22Rv1 (cell line): ENCODE data around the gene ATAD3B.

ENCODE experiments used
- H3K27ac ChIP-seq: fragments of 450-650 bp; 2 replicates; pipeline ENCODE4 v1.5.1; 2017
- CTCF ChIP-seq: fragments of 450-650 bp; IDR thresholded peaks from 2 replicates; pipeline ENCODE4 v1.5.1; 2017; ENCODE audit warnings: mild to moderate bottlenecking
- ZFX ChIP-seq: fragments of 450-650 bp; IDR thresholded peaks from 2 replicates; pipeline ENCODE4 v1.6.1; 2017; ENCODE audit warnings: antibody characterized with exemption, borderline replicate concordance

The ATAD3B gene

GRCh38 chr1:1537626-1538250, 66.2 kb downstream of the ATAD3B start:
- TF ChIP-seq ZFX (no peak), CTCF (no peak)
- no peak overlapping the region for H3K27ac ChIP-seq

- H3K27ac ChIP-seq = no peak overlapping the region
- TF ChIP-seq CTCF (no peak), ZFX (no peak)
Measured at GRCh38 chr1:1538334-1538733, 66.8 kb downstream of the ATAD3B start.

- TF ChIP-seq CTCF = no peak
- no peak overlapping the region for H3K27ac ChIP-seq
Measured at GRCh38 chr1:1538989-1539309, 67.4 kb downstream of the ATAD3B start.

- H3K27ac ChIP-seq = no peak overlapping the region
- TF ChIP-seq CTCF = no peak
- TF ChIP-seq ZFX = no peak
Measured at GRCh38 chr1:1539310-1540089, 67.9 kb downstream of the ATAD3B start.

- no peak for TF ChIP-seq CTCF
- no peak for TF ChIP-seq ZFX
- H3K27ac ChIP-seq = 0 out of 2 replicates have a peak within 1 kb of the TSS, but pooled peaks have one; percentile 34
Measured at GRCh38 chr1:1540090-1540817, 68.7 kb downstream of the ATAD3B start, which contains the start of gene TMEM240. TMEM240 (minus strand) TSS chr1:1540624; CDS start chr1:1540346, 278 bp downstream.

GRCh38 chr1:1540818-1541628, 69.5 kb downstream of the ATAD3B start:
- no peak for TF ChIP-seq ZFX
- TF ChIP-seq CTCF = no peak
- H3K27ac ChIP-seq = 0 out of 2 replicates have a peak overlapping the region, but pooled peaks have one; percentile 34
